ENCODE measurements around the gene TTLL13. TPM values are rescaled to one million over a fixed set of nuclear protein-coding genes. Genes with fewer than 3 reads are reported as not detected.

Gene TTLL13
- not detected for total RNA-seq

GRCh38 chr15:90249203-90249863, at the start of gene TTLL13:
Gene TTLL13, plus strand, starts transcription at chr15:90249556. Its CDS starts 1,075 bp downstream, at chr15:90250631.
- no peak for DNase-seq

- DNase-seq = no peak
Observed at GRCh38 chr15:90200534-90201129, 48.7 kb upstream of the TTLL13 start.

- DNase-seq = peak; percentile 66
Observed at GRCh38 chr15:90201130-90201943, 48.0 kb upstream of the TTLL13 start, which contains the start of gene SEMA4B. Gene SEMA4B, plus strand, starts transcription at chr15:90201330. Its CDS starts 249 bp downstream, at chr15:90201579.

GRCh38 chr15:90201944-90202375, 47.4 kb upstream of the TTLL13 start:
- DNase-seq = no peak

GRCh38 chr15:90202929-90203328, 46.4 kb upstream of the TTLL13 start:
- DNase-seq = no peak

DNA sequence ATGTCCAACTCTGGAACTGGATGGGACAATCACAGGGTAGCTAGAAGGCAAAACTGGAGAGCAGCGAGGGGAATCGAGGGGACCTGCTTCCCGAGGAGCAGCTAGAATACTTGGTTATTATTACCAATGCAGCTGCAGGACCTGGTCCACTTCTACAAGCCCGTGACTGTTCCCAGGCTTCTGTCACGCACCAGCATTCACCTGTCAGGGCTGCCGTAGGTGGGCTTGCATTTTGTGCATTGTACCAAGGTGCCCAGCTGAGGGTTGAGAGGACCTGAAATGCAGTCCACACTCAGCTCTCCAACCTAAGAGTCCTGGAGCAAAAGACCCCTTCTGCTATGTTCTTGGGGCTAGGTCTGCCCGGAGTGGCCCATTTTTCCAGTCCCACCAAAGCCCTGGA, 45.9 kb upstream of the TTLL13 start:
- DNase-seq = no peak

GRCh38 chr15:90203922-90204321, 45.4 kb upstream of the TTLL13 start:
- DNase-seq = no peak

DNA sequence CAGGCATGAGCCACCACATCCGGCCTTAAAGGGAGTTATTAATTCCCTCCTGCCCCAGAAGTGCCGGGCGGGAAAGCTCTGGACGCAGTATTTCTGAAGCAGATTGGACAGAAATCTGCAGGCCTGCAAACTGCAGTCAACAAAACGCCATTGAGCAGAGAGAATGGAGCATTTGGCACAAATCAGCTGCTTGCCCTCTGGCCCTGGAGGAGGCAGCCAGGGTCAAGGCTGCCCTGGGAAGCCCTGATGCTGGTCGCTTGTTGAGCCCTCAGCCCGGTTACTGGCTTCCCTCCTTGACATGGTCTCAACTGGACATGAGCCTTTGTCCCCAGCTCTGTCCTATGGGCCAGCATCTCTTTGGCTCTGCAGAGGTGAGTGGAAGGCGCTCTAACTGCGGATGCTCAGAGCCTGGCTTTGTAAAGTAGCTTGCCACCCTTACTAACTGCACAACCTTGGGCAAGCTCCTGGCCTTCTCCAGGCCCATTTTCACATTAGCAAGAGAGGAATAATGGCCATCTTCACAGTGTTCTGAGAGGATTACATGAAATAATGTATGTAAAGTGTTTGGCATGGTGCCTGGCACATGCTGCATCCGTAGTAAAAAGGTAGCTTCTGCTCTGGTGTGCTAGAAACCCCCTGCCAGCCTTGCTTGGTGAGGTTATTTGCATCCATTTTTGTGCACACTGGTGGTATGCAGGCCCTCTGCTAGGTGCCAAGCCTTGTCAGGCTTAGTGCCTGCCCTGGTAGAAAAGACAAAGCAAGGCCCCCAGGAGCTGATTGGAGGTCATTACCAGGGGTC, 44.1 kb upstream of the TTLL13 start:
- no peak for DNase-seq

GRCh38 chr15:90205886-90206285, 43.5 kb upstream of the TTLL13 start:
- no peak for DNase-seq

DNA sequence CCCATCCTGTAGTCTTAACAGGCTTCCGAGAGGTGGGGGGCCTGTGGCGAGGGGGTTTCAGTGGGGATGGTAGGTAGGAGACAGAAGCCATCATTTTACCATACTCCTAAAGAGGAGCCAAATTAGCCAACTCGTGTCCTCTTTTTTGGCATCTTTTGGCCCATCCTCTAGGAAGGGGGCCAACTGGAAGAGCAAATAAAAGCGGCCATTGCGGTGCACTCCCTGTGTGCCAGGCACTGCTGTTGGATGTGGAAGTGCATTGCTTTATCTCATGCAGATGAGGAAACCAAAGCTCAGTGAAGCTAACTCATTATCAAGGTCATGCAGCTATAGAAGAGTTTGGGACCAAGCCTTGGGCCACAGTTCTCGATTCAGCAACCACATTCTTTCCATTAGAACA, 42.1 kb upstream of the TTLL13 start:
- no peak for DNase-seq

- DNase-seq = no peak
Observed at GRCh38 chr15:90208356-90208755, 41.0 kb upstream of the TTLL13 start.

- DNase-seq = no peak
Observed at GRCh38 chr15:90209591-90209990, 39.8 kb upstream of the TTLL13 start.

- DNase-seq = no peak
Observed at GRCh38 chr15:90210593-90210992, 38.8 kb upstream of the TTLL13 start.

GRCh38 chr15:90211009-90211408, 38.3 kb upstream of the TTLL13 start:
- no peak for DNase-seq

GRCh38 chr15:90211440-90212143, 37.8 kb upstream of the TTLL13 start:
- DNase-seq = no peak

DNA sequence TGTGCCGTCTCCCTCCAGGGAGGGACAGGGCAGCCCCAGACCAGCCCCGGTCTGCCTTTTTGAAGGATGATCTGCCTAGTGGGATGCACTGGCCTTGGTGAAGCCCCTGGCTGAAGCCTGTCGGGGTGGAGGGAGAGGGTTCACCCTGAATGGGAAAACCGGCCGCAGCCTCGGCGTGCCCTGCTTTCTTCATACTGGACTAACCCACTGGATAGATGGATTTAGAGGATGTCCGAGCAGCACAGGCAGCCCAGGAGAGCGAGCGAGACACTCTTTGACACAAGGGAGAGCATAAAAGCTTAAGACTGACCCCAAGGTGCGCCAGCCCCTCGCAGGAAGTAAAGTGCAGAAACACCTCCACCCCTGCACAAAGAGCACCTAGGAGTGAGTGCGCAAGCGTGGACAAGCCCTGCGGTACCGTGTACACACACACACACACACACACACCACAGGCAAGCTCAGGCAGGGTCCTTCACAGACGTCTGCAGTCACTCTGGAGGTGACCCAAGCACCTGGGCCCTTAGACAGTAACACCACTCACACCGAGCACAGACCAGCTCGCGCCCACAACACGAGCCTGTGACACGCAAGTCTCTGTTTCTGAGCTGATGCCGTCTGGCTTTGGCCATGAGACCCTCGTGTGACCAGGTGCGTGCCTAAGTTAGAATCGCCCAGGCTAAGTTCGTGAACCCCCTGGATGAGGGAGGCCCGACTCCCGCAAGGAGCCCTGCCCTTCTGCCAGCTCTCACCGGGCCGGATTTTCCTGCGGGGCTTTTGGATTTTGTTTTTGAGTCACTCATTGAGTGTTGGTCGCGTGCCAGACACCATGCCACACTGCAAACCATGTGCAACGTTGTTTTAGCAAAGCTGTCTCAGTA, 36.9 kb upstream of the TTLL13 start:
- DNase-seq = no peak

- no peak for DNase-seq
Observed at GRCh38 chr15:90213122-90213817, 36.1 kb upstream of the TTLL13 start.

DNA sequence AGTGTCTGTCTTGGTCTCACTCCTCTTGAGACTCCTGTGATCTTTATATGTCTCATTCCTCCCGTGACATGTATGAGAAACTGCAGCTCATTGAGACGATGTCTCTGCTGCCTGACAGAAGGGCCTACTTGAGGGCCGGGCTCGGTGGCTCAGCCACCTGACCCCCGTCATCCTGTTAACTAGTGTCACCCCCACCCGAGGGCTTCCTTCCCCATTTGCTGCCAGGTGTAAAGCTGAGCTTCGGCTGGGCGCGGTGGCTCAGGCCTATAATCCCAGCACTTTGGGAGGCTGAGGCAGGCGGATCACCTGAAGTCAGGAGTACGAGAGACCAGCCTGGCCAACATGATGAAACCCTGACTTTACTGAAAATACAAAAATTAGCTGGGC, 35.5 kb upstream of the TTLL13 start:
- no peak for DNase-seq

- DNase-seq = no peak
Observed at GRCh38 chr15:90214553-90215196, 34.7 kb upstream of the TTLL13 start.

Data from effector CD4-positive, alpha-beta T cell (primary cell).